ENCODE measurements around the gene AKT1S1.

The AKT1S1 gene

DNA sequence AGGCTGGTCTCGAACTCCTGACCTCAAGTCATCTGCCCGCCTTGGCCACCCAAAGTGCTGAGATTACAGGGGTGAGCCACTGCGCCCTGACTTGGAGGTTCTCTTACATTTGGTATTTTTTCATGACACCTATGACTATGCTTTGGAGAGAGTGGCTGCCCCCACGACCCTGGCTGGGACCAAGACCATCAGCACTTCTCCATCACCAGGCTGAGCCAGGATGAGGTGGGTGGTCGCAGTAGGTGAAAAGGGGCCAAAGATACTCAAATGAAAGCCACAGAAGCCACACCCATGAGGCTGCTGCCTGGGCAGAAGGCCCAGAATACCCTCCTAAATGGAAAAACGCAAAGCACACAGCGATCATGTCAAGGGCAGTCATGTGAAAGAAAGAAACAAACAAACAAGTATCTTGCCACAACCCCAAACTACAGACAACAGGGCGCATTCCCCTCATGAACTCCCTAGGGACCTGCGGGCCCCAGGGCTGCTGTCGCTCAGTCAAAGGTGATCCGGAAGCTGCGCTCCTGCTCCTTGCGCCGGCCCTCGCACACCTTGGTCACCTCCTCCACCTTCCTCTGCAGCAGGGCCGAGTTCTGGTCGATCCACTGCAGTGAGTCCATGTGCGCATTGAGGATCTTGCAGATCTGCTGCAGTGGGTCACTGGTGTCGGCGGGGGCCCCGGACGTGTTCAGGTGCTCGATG is 30.7 kb upstream of the AKT1S1 start:
- DNase-seq (ENCODE audit: low read depth in 2 of 2, low spot score in 1 of 2) = no peak

GRCh38 chr19:49906879-49907564 is 29.9 kb upstream of the AKT1S1 start:
- DNase-seq (ENCODE audit: low read depth in 2 of 2, low spot score in 1 of 2) = no peak

GRCh38 chr19:49904136-49904535 is 27.0 kb upstream of the AKT1S1 start:
- no peak for DNase-seq (ENCODE audit: low read depth in 2 of 2, low spot score in 1 of 2)

DNA sequence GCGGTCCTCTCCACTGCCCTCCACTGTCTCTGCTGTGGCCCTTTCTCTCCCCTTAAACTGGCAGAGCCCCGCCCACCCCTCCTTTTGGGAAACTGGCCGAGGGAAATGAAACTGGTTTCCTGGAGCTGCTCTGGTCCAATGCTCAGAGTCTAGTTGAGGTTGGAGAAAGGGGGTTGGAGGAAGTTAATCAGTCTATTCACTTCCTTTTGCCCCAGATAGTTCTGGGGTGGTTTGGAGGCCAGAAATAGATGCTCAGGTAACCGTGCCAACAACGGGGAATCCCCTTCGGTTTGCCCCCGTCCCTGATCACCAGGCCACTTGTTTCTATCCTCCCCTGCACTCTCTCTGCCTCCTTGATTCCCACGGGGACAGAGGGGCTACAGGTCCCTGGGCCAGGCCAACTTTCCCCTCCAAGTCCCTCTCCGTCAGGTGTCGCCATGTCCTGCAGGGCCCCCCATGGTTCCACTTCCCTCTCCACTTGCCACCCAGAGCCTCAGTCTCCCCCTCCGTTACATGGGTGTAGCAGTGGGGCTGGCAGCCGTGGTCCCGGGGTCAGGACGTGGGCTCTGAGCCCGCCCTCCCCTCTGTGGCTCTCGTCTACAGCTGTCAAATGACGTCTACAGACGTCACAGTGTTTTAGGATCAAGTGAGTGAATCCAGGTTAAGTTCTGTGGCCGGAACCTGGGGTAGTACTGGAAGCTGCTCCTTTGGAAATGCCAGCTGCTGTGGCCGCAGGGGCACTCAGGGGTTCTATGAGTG is 19.9 kb upstream of the AKT1S1 start, which contains the start of gene IL4I1:
Gene IL4I1 (minus strand): TSS at position 25 of the 759 bp plus-strand sequence. CDS start 727 bp downstream, outside the sequence.
- DNase-seq (ENCODE audit: low read depth in 2 of 2, low spot score in 1 of 2) = peak in 1 of 2 donors; percentile 38

DNA sequence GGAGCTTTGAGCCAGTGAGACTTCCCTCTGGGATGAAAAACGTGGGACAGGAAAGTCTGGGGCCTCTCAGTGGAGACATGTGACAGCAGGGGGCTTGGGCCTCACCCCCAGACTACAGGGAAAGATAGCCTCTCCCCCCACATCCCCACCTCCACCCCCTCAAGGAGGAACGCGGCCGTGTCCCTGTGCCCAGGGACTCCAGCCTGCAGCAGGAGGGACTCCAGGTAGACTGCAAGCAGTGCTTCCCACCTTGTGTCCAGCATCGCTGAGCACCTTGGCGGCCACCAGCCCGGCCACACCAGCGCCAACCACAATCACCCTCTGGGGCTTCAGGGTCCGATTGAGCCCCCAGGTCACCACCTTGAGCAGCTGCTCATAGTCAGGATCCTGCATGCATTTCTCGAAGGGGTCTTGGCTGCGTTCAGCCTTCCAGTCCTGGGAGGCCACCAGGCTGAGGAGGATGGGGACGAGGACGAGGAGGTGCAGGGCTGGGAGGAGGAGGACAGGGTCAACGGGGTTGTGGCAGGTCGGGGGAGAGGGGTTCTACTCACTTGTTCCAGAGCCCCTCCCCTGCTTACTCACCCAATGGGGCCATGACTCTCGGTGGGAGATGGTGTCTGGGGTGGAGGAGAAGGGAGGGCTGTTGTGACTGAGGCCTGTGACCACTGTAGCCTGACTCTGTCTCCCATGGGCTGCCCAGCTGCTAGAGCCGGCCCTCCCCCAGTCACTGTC is 18.6 kb upstream of the AKT1S1 start:
- no peak for DNase-seq (ENCODE audit: low read depth in 2 of 2, low spot score in 1 of 2)

- no peak for DNase-seq (ENCODE audit: low read depth in 2 of 2, low spot score in 1 of 2)
Observed at GRCh38 chr19:49894879-49895565, 17.9 kb upstream of the AKT1S1 start.

DNA sequence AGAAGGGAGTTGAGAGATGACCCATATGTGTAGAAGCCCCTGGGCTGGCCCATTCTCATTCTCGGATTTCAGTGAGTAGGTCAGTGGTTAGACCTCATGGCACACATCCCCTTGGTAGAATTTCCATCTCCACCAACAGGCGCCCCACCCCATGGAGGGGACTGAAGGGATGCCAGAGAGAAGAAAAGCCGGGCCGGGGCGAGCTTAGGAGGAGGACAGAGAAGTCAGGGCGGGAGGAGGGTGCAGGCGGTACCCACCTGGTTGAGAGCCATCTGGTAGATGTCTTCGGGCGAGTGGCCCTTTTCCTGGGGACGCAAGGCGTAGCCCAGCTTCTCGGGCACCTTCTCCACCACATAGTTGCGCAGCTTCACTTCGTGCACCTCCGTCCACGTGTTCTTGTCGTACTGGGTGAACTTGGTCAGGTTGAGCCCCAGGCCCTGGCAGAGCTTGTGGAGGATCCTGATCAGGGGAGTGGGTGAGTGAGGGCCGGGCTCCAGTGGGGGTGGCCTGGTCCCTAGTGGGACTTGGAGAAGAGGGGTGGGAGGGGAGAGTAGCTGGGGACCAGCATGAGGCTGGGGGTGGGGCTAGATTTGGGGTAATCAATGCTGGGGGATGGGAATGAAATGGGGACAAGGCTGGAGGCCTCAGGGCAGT is 17.0 kb upstream of the AKT1S1 start:
- no peak for DNase-seq (ENCODE audit: low read depth in 2 of 2, low spot score in 1 of 2)

DNA sequence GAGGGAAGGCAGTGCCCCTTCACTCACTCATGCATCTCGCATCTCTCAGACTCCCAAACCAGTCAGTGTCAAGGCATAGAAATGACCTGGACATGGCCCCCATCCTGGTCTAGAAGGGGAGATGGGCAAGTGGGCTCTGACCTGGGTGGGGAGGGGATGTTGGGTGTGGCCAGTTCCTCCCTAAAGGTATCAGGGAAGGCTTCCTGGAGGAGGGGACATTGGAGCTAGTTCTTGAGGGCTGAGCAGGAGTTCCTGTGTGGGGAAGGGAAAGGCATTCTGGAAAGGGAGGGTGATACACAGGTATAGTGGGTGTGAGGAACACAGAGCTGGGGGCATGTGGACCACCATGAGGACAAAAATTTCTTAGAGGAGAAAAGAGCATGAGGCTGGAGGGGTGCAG is 15.6 kb upstream of the AKT1S1 start:
- DNase-seq (ENCODE audit: low read depth in 2 of 2, low spot score in 1 of 2) = no peak

DNA sequence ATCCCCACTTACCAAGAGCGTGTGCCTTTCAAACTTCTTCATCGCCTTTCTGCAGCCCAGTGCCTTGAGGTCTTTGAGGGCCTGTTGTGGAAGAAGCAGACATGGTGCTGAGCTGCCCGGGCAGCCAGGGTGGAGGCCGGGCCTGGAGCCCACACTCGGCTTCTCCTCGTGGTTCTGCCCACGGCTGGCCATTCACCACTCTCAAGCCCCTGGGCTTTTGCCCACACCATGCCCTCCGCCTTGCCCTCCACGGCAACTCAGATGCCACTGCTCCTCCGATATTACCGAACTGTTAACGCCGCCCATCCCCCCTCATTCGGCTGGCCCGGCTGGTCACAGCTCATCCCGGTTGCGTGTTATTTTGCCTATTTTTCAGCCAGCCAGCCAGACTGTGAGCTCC is 14.2 kb upstream of the AKT1S1 start:
- DNase-seq (ENCODE audit: low read depth in 2 of 2, low spot score in 1 of 2) = no peak

- DNase-seq (ENCODE audit: low read depth in 2 of 2, low spot score in 1 of 2) = peak; percentile 28 to 37
Observed at GRCh38 chr19:49890349-49891311, 13.5 kb upstream of the AKT1S1 start.

DNA sequence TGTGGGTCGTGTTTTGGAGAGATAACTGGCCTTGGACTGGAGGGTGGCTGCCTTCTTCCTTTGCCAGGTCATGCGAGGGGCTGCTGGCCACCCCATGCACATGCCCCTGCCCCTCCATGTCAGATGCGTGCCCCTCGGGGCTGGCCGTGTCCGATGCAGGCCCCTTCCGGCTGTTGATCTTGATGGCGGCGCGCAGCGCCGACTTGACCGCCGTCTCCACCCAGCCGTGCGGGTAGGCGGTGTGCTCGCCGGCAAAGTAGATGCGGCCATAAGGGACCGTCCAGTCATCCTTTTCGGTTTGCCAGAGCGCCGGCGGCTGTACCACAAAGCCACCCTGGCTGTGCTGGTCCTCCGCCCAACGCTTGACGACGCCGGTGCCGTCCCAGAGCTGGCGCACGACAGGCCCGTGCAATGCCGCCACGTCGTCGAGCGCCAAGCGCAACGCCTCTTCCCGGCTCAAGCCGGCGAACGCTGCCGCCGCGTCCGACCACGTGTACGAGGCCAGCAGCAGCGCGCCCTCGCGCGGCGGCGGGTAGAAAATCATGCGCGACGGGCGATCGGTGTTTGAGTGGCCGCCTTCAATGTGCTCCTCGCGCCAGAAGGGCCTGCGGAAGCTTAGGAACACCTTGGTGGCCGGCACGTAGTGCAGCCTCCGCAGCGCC is 12.7 kb upstream of the AKT1S1 start:
- peak; percentile 36 to 47 for DNase-seq (ENCODE audit: low read depth in 2 of 2, low spot score in 1 of 2)

GRCh38 chr19:49889038-49889686 is 12.0 kb upstream of the AKT1S1 start:
- DNase-seq (ENCODE audit: low read depth in 2 of 2, low spot score in 1 of 2) = no peak

- no peak for DNase-seq (ENCODE audit: low read depth in 2 of 2, low spot score in 1 of 2)
Observed at GRCh38 chr19:49888510-49888824, 11.3 kb upstream of the AKT1S1 start.

DNA sequence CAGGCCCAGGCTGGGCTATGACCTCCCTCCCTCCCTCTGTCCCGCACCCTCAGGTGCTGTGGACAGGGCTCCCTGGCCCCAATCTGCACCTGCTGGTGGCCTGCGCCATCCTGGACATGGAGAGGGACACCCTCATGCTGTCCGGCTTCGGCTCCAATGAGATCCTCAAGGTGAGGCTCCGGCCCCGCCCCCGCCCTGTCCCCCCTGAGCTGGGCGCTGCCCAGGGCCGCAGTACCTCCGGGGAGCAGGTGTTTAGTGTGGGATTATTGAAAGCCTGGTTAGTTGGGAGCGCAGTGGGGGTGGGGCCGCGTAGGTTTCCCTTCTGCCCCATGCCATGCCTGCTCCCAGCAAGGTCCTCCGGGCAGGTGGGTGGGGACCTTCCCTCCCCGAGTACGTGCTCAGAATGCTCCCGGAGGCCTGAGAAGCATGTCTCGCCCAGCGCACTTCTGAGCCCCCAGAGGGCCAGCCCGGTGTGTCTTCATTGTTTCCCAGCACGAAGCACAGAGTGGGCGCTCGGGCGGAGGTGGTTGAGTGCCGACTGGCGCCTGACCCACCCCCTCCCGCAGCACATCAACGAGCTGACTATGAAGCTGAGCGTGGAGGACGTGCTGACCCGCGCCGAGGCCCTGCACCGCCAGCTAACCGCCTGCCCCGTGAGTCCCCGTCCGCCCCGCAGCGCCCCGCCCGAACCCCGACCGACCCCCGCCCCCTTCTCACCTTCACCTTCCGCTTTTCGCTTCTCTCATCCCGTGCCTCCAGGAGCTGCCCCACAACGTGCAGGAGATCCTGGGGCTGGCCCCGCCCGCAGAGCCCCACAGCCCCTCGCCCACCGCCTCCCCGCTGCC is 10.7 kb upstream of the AKT1S1 start:
- no peak for DNase-seq (ENCODE audit: low read depth in 2 of 2, low spot score in 1 of 2)

- no peak for DNase-seq (ENCODE audit: low read depth in 2 of 2, low spot score in 1 of 2)
Observed at GRCh38 chr19:49887037-49887664, 10.0 kb upstream of the AKT1S1 start.

DNA sequence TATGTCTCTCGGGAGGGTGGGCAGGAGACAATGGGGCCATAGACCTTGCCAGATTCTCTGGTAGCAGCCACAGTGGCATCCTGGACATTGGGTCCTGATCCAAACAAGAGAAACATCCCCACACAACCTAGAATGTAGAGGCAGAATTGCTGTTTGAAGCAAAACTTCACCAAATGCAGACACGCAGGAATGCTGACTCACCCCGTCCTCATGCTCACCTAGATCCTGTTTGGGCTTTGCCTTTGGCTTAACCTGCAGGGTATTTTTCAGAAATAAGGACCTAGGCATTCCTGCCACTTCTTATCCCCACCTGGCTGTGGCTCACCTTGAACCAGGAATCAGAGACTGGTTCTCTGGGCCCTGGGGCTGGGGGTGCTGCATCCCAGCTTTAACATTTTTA is 7.6 kb upstream of the AKT1S1 start:
- no peak for DNase-seq (ENCODE audit: low read depth in 2 of 2, low spot score in 1 of 2)

GRCh38 chr19:49884109-49884508 is 7.0 kb upstream of the AKT1S1 start:
- DNase-seq (ENCODE audit: low read depth in 2 of 2, low spot score in 1 of 2) = no peak
